Mesothelial cell of epicardium (in vitro differentiated cells): ENCODE results near the gene PROCR. TPM values are rescaled to one million over a fixed set of nuclear protein-coding genes. Genes with fewer than 3 reads are reported as not detected.
"Not testable (repeated sequence)": the region's sequence is repeated elsewhere in the genome, so short reads cannot be mapped to it uniquely, and the experiment has no call there.

ENCODE experiments used
- DNase-seq, 2 experiments: peaks; one replicate each; pipeline ENCODE4 v3.0.0; 2021; ENCODE audit warnings: low spot score in 2 of 2; ENCODE audit not compliant: unreplicated experiment in 2 of 2
- H3K27ac Mint-ChIP-seq: 2 replicates; pipeline ENCODE4 v1.8.0; 2021; ENCODE audit warnings: mixed read lengths
- H3K27me3 Mint-ChIP-seq: 2 replicates; pipeline ENCODE4 v1.8.0; 2021; ENCODE audit warnings: low read depth, mixed read lengths
- H3K36me3 Mint-ChIP-seq: 2 replicates; pipeline ENCODE4 v1.8.0; 2021; ENCODE audit warnings: mixed read lengths
- H3K4me1 Mint-ChIP-seq: 2 replicates; pipeline ENCODE4 v1.8.0; 2021; ENCODE audit warnings: mixed read lengths
- H3K4me3 Mint-ChIP-seq: 2 replicates; pipeline ENCODE4 v1.8.0; 2021; ENCODE audit warnings: mild to moderate bottlenecking, moderate library complexity, mixed read lengths
- H3K9me3 Mint-ChIP-seq: 2 replicates; pipeline ENCODE4 v1.8.0; 2021; ENCODE audit warnings: mixed read lengths
- CTCF ChIP-seq: fragments of 200-600 bp; sonication (generic); IDR thresholded peaks from one replicate; pipeline ENCODE4 v1.5.0; 2021; ENCODE audit warnings: antibody characterized with exemption; ENCODE audit not compliant: unreplicated experiment
- total RNA-seq: library from RNA; stranded (reverse); gene quantifications from 3 replicates; pipeline ENCODE4 v1.2.1, GENCODE V29; 2021

Gene PROCR
- total RNA-seq, 1 donor from 2014 or later = 4.0 TPM

GRCh38 chr20:35199740-35200139, 27.9 kb downstream of the PROCR start:
- DNase-seq = no peak
- TF ChIP-seq CTCF = no peak
- peaks cover 39% of the 10 kb centered on the region for H3K36me3 Mint-ChIP-seq
- H3K4me1 Mint-ChIP-seq = no peaks in the 10 kb centered on the region
- H3K27me3 Mint-ChIP-seq = no peaks in the 10 kb centered on the region
- no peak overlapping the region for H3K4me3 Mint-ChIP-seq
- H3K9me3 Mint-ChIP-seq = peaks cover 56% of the 10 kb centered on the region
- no peak overlapping the region for H3K27ac Mint-ChIP-seq

GRCh38 chr20:35200267-35200666, 28.4 kb downstream of the PROCR start:
- Mint-ChIP-seq H3K27ac (no peak overlapping the region), H3K27me3 (no peaks in the 10 kb centered on the region), H3K9me3 (peaks cover 51% of the 10 kb centered on the region), H3K4me3 (no peak overlapping the region), H3K36me3 (peaks cover 36% of the 10 kb centered on the region), H3K4me1 (no peaks in the 10 kb centered on the region)
- no peak for TF ChIP-seq CTCF
- no peak for DNase-seq

- H3K4me3 Mint-ChIP-seq, DNase-seq, H3K27ac Mint-ChIP-seq, H3K27me3 Mint-ChIP-seq, H3K4me1 Mint-ChIP-seq: not testable (repeated sequence)
- Mint-ChIP-seq H3K9me3 (peaks cover 48% of the 10 kb centered on the region), H3K36me3 (peaks cover 34% of the 10 kb centered on the region)
Measured at GRCh38 chr20:35201467-35201866, 29.6 kb downstream of the PROCR start.

GRCh38 chr20:35206802-35207201, 34.9 kb downstream of the PROCR start:
- Mint-ChIP-seq H3K27ac (no peak overlapping the region), H3K4me1 (no peaks in the 10 kb centered on the region), H3K36me3 (peaks cover 12% of the 10 kb centered on the region), H3K27me3 (no peaks in the 10 kb centered on the region), H3K9me3 (peaks cover 24% of the 10 kb centered on the region), H3K4me3 (no peak overlapping the region)
- no peak for DNase-seq
- no peak for TF ChIP-seq CTCF

- peaks cover 6% of the 10 kb centered on the region for H3K36me3 Mint-ChIP-seq
- no peak for TF ChIP-seq CTCF
- no peaks in the 10 kb centered on the region for H3K27me3 Mint-ChIP-seq
- H3K9me3 Mint-ChIP-seq = peaks cover 18% of the 10 kb centered on the region
- no peak overlapping the region for H3K27ac Mint-ChIP-seq
- peak; percentile 34 to 73 for DNase-seq
- H3K4me1 Mint-ChIP-seq = no peaks in the 10 kb centered on the region
- no peak overlapping the region for H3K4me3 Mint-ChIP-seq
Measured at GRCh38 chr20:35207950-35208611, 36.2 kb downstream of the PROCR start.

GRCh38 chr20:35215066-35215956, 43.4 kb downstream of the PROCR start:
- H3K4me3 Mint-ChIP-seq = no peak overlapping the region
- H3K9me3 Mint-ChIP-seq = no peaks in the 10 kb centered on the region
- H3K27me3 Mint-ChIP-seq = peaks cover 7% of the 10 kb centered on the region
- peaks cover 9% of the 10 kb centered on the region for H3K36me3 Mint-ChIP-seq
- H3K27ac Mint-ChIP-seq = no peak overlapping the region
- no peaks in the 10 kb centered on the region for H3K4me1 Mint-ChIP-seq
- DNase-seq = no peak
- TF ChIP-seq CTCF = no peak
